ENCODE data around the gene HDAC5.

The HDAC5 gene

GRCh38 chr17:44086364-44087311, 36.8 kb downstream of the HDAC5 start:
- peak; percentile 58 to 72 (median 63) for DNase-seq

GRCh38 chr17:44085908-44086307, 37.5 kb downstream of the HDAC5 start:
- DNase-seq, result no peak

GRCh38 chr17:44084921-44085320, 38.5 kb downstream of the HDAC5 start:
- no peak for DNase-seq

GRCh38 chr17:44084131-44084538, 39.3 kb downstream of the HDAC5 start:
- DNase-seq, result peak; percentile 46 to 70 (median 56)

GRCh38 chr17:44083250-44083849, 40.1 kb downstream of the HDAC5 start:
- no peak for DNase-seq

- no peak for DNase-seq
Observed at GRCh38 chr17:44082256-44082927, 41.0 kb downstream of the HDAC5 start.

- no peak for DNase-seq
Observed at GRCh38 chr17:44081681-44082080, 41.8 kb downstream of the HDAC5 start.

- DNase-seq, result peak; percentile 70 to 76 (median 73)
Observed at GRCh38 chr17:44079877-44080821, 43.3 kb downstream of the HDAC5 start.

GRCh38 chr17:44078412-44078811, 45.0 kb downstream of the HDAC5 start:
- no peak for DNase-seq

GRCh38 chr17:44077595-44077909, 45.9 kb downstream of the HDAC5 start:
- DNase-seq, result peak; percentile 57 to 73 (median 57)

GRCh38 chr17:44076716-44077594, 46.5 kb downstream of the HDAC5 start:
- DNase-seq, result no peak

- DNase-seq, result no peak
Observed at GRCh38 chr17:44075598-44076293, 47.7 kb downstream of the HDAC5 start.

- DNase-seq, result no peak
Observed at GRCh38 chr17:44074911-44075285, 48.5 kb downstream of the HDAC5 start.

- no peak for DNase-seq
Observed at GRCh38 chr17:44074231-44074910, 49.1 kb downstream of the HDAC5 start.

GRCh38 chr17:44071772-44072171, 51.7 kb downstream of the HDAC5 start:
- peak in 1 of 3 donors; percentile 33 for DNase-seq

- DNase-seq, result no peak
Observed at GRCh38 chr17:44071198-44071520, 52.3 kb downstream of the HDAC5 start.

GRCh38 chr17:44070455-44071197, 52.8 kb downstream of the HDAC5 start, which contains the start of gene G6PC3:
Gene G6PC3 (plus strand): TSS chr17:44070735. CDS start chr17:44070966, 231 bp downstream.
- peak; percentile 96 to 97 (median 96) for DNase-seq

- DNase-seq, result peak; percentile 58 to 66 (median 65)
Observed at GRCh38 chr17:44069974-44070454, 53.4 kb downstream of the HDAC5 start.

- DNase-seq, result peak; percentile 54 to 76 (median 69)
Observed at GRCh38 chr17:44067545-44067940, 55.9 kb downstream of the HDAC5 start.
